K562 (cell line): ENCODE measurements around the gene GATA5. TPM values are rescaled to one million over a fixed set of nuclear protein-coding genes. Genes with fewer than 3 reads are reported as not detected.

ENCODE experiments used
- ATAC-seq: fragments of 200-7000 bp; cut with Tn5 transposase; 3 replicates; pipeline ENCODE4 v1.9.1; 2020; ENCODE audit warnings: moderate library complexity
- BruUV-seq: library from RNA; stranded (reverse); fragments of 400-500 nt; replicated peaks from 2 replicates; lab custom pipeline; 2021; lab: Mats Ljungman, UMichigan
- CTCF ChIA-PET: fragments of 300-600 bp; formaldehyde crosslinking; extraction: SDS; loops from one replicate; lab custom pipeline; 2021; ENCODE audit warnings: low intra/inter-chr PET ratio; lab: Yijun Ruan, JAX
- POLR2A ChIA-PET: fragments of 300-600, 350-650 bp; sonication (Branson Sonifier 250); formaldehyde crosslinking; extraction: SDS; loops from one replicate; lab custom pipeline; 2021; ENCODE audit warnings: antibody characterized with exemption, inconsistent platforms; lab: Yijun Ruan, JAX
- DNase-seq, 4 experiments: peaks; one replicate each; pipeline versions ENCODE4 v3.0.0 to v3.0.0-alpha.2; 2011 to 2018; ENCODE audit warnings: low spot score in 3 of 4, mixed read lengths in 3 of 4; ENCODE audit errors: extremely low read depth in 1 of 4
- FAIRE-seq: peaks from 2 replicates; lab custom pipeline; 2011; peaks lifted over from hg19 to GRCh38; lab: Jason Lieb, UNC
- H2AFZ ChIP-seq: 2 replicates; pipeline ENCODE4 v1.6.0; 2011; ENCODE audit warnings: low read depth, low read length, control low read depth, inconsistent platforms
- H3K27ac ChIP-seq: fragments of 200-600 bp; 3 replicates; pipeline ENCODE4 v1.8.0; 2011; ENCODE audit warnings: low read depth, mild to moderate bottlenecking, control low read depth, inconsistent platforms, low read length, moderate library complexity, mixed read lengths; ENCODE audit errors: extremely low read depth
- H3K27me3 ChIP-seq, 2 experiments: fragments of 300-600 bp in 1 of 2; 2 replicates in 1 of 2; 3 replicates in 1 of 2; pipeline versions ENCODE4 v1.6.0 to v1.8.0; 2011; ENCODE audit warnings: inconsistent platforms in 2 of 2, low read length in 2 of 2, mild to moderate bottlenecking in 1 of 2, mixed read lengths in 1 of 2, moderate library complexity in 1 of 2; ENCODE audit not compliant: control insufficient read depth in 2 of 2, insufficient read depth in 2 of 2
- H3K36me3 ChIP-seq: fragments of 300-600 bp; 3 replicates; pipeline ENCODE4 v1.8.0; 2011; ENCODE audit warnings: mild to moderate bottlenecking, low read length, inconsistent platforms; ENCODE audit not compliant: control insufficient read depth, insufficient read depth
- H3K4me1 ChIP-seq, 2 experiments: fragments of 200-600 bp in 1 of 2; replicated peaks in 1 of 2; 2 replicates in 1 of 2; 3 replicates in 1 of 2; pipeline versions ENCODE4 v1.5.1 to v1.8.0; 2011; ENCODE audit warnings: inconsistent platforms in 2 of 2, low read length in 2 of 2, mild to moderate bottlenecking in 1 of 2, mixed read lengths in 1 of 2, moderate library complexity in 1 of 2; ENCODE audit not compliant: control insufficient read depth in 2 of 2, insufficient read depth in 2 of 2
- H3K4me2 ChIP-seq: 2 replicates; pipeline ENCODE4 v1.6.1; 2011; ENCODE audit warnings: low read length, control low read depth, inconsistent platforms, mixed read lengths; ENCODE audit not compliant: insufficient read depth
- H3K4me3 ChIP-seq: fragments of 200-600 bp; sonication (generic), shearing (Covaris generic); 2 replicates; pipeline ENCODE4 v1.5.1; 2016; ENCODE audit warnings: control low read depth, inconsistent platforms
- H3K79me2 ChIP-seq: fragments of 200-600 bp; 3 replicates; pipeline ENCODE4 v1.8.0; 2011; ENCODE audit warnings: low read length, inconsistent platforms; ENCODE audit not compliant: control insufficient read depth, insufficient read depth
- H3K9ac ChIP-seq, 2 experiments: 2 replicates each; pipeline versions ENCODE4 v1.6.0 to v1.6.1; 2011; ENCODE audit warnings: low read depth in 2 of 2, low read length in 2 of 2, control low read depth in 1 of 2, inconsistent platforms in 1 of 2, mild to moderate bottlenecking in 1 of 2, mixed read lengths in 1 of 2; ENCODE audit not compliant: insufficient read depth in 1 of 2
- H3K9me1 ChIP-seq: one replicate; pipeline ENCODE4 v1.6.0; 2011; ENCODE audit warnings: inconsistent platforms, mild to moderate bottlenecking, low read length, moderate library complexity; ENCODE audit not compliant: control insufficient read depth, insufficient read depth
- H3K9me3 ChIP-seq: replicated peaks from 2 replicates; pipeline ENCODE4 v1.5.1; 2011; ENCODE audit warnings: low read depth, low read length, inconsistent platforms; ENCODE audit not compliant: control insufficient read depth, insufficient read depth
- H4K20me1 ChIP-seq: replicated peaks from 2 replicates; pipeline ENCODE4 v1.6.1; 2011; ENCODE audit warnings: low read length, inconsistent platforms, mixed read lengths; ENCODE audit not compliant: control insufficient read depth, insufficient read depth
- MCM5 ChIP-seq: fragments of 450-650 bp; IDR thresholded peaks from 2 replicates; pipeline ENCODE4 v1.6.1; 2016; ENCODE audit warnings: low read depth
- ZSCAN29 ChIP-seq: fragments of 450-650 bp; IDR thresholded peaks from 2 replicates; pipeline ENCODE4 v1.6.1; 2017
- WGBS: fragments of 100-300 bp; shearing (Covaris generic); methylation state at CpG from one replicate; pipeline ENCODE4 v1.1.6; 2016; ENCODE audit warnings: low coverage, mixed read lengths; ENCODE audit not compliant: insufficient coverage; ENCODE audit errors: missing lambda C conversion rate; 5-methylcytosine and 5-hydroxymethylcytosine counted together
- in situ Hi-C: fragments of 300-500 bp; cut with MboI; formaldehyde crosslinking; loops from 4 replicates; pipeline ENCODE4 v1.15.0; 2018; ENCODE audit warnings: inconsistent platforms, mixed read lengths
- intact Hi-C: fragments of 100-400 bp; cut with micrococcal nuclease; formaldehyde crosslinking; loops from 2 replicates; pipeline ENCODE4 v1.14.2; 2022
- polyA plus RNA-seq, 8 experiments: library from polyadenylated mRNA; depleted of rRNA in 4 of 8; stranded (reverse) in 5 of 8; unstranded in 3 of 8; fragments of >200 nt; fragmentation: Nextera tagmentation in 2 of 8; fragmentation: Illumina TruSeq in 1 of 8; extraction: Ambion mirVana in 2 of 8; extraction: Trizol in 1 of 8; gene quantifications; 2 replicates each; pipeline versions ENCODE4 v1.2.1 to v1.2.3, GENCODE V29; 2011 to 2014; ENCODE audit warnings: inconsistent platforms in 1 of 8, missing spikeins in 1 of 8
- total RNA-seq, 7 experiments: library from RNA; depleted of rRNA in 6 of 7; stranded (reverse); fragments of >200 nt in 6 of 7; fragmentation: Illumina TruSeq in 2 of 7; extraction: Trizol in 2 of 7; gene quantifications; 2 replicates each; pipeline versions ENCODE4 v1.2.1 to v1.2.3, GENCODE V29; 2011 to 2021; ENCODE audit warnings: low replicate concordance in 1 of 7
- TF ChIP-seq, protein P1 (sequence below): sonication (generic); formaldehyde crosslinking; IDR thresholded peaks from 2 replicates; pipeline ENCODE4 v1.8.1; 2023; ENCODE audit warnings: mild to moderate bottlenecking, missing genetic modification reagents

Gene GATA5
- total and polyA plus RNA-seq, 9 of the 15 experiments (the other 6 are each of a cell fraction or from before 2014, with no cell fraction given): 0.09 to 0.57 (median 0.20) TPM; not detected in 3

DNA sequence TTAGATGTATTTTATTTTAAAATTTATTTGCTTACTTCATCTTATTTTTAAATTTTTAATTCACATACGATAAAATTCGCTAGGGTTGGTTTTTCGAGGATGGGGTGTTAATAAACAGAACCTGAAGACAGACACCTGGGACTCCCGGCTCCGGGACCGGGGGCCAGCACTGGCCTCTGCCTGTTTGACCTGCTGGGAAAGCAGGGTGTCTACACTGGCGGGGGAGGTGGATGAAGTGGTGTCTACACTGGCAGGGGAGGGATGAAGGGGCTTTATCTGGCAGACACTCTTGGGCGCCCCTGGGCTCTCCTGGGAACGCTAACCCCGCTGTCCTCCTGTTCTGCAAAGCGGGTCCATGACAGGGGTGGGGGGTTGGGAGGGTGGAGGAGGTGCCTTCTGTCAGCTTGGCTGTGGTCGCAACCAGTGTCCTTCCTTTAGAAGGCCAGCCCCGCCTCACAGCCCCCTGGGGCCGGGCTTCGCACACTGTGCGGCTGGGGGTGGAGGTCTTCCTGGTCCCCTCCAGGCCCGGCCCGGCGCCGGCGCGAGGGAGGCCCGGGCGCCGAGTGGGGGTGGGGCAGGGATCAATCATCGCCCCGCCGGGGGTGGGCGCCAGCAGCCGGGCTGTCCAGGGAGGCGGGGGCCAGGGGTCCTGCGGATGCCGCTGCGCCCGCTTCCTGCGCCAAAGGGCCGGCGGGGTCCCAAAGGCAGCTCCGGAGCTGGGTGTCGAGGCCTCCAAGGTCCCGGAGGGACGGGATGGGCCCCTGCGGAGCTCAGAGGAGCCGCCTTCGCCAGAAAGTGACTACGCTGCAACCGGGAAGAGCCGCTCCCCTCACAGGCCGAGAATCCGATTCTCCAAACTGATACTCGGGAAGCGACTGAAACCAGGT lies 1.8 kb downstream of the GATA5 start:
- BruUV-seq: no TSS peak
- WGBS: 38% methylated on average over 19 of the region's 52 CpGs
- Histone ChIP-seq H3K27ac (no peak overlapping the region), H3K4me3 (no peak overlapping the region), H3K4me1 (peaks cover 0 to 64% of the 10 kb centered on the region in 2 experiments; a peak in 2 of 5 replicates), H3K4me2 (no peak overlapping the region), H3K9ac (no peak overlapping the region), H3K79me2 (no peaks in the 10 kb centered on the region), H2AFZ (no peak overlapping the region), H4K20me1 (no peaks in the 10 kb centered on the region), H3K36me3 (no peaks in the 10 kb centered on the region), H3K9me1 (no peaks in the 10 kb centered on the region), H3K27me3 (peaks cover 8 to 36% of the 10 kb centered on the region in 2 experiments; a peak in 4 of 5 replicates), H3K9me3 (no peaks in the 10 kb centered on the region)
- no peak for ATAC-seq
- TF ChIP-seq, protein P1, sequence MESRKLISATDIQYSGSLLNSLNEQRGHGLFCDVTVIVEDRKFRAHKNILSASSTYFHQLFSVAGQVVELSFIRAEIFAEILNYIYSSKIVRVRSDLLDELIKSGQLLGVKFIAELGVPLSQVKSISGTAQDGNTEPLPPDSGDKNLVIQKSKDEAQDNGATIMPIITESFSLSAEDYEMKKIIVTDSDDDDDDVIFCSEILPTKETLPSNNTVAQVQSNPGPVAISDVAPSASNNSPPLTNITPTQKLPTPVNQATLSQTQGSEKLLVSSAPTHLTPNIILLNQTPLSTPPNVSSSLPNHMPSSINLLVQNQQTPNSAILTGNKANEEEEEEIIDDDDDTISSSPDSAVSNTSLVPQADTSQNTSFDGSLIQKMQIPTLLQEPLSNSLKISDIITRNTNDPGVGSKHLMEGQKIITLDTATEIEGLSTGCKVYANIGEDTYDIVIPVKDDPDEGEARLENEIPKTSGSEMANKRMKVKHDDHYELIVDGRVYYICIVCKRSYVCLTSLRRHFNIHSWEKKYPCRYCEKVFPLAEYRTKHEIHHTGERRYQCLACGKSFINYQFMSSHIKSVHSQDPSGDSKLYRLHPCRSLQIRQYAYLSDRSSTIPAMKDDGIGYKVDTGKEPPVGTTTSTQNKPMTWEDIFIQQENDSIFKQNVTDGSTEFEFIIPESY (CRISPR knock-in tag): peak; percentile 52
- peak; percentile 74; the same call in 1 of the 2 replicates for TF ChIP-seq ZSCAN29
- TF ChIP-seq MCM5: no peak
- CTCF ChIA-PET: no interaction called here
- in situ Hi-C loops: no loop called here
- no peak for DNase-seq
- POLR2A ChIA-PET: interaction anchor here (0.6 kb wide), 1 partner anchor 260 kb away, joined by 3 read pairs; no protein-coding TSS in a partner anchor
- FAIRE-seq: no peak
- intact Hi-C loops: no loop called here
